ENCODE measurements around the gene TDRD7. TPM values are rescaled to one million over a fixed set of nuclear protein-coding genes. Genes with fewer than 3 reads are reported as not detected.

The TDRD7 gene
- total and polyA plus RNA-seq, 2 of the 8 experiments (the other 6 are each of a cell fraction or from before 2014, with no cell fraction given): 1.2 to 2.3 TPM

GRCh38 chr9:97362777-97363545 lies 48.9 kb upstream of the TDRD7 start:
- Histone ChIP-seq H3K14ac (ENCODE audit: insufficient read length) (no peak overlapping the region), H3K79me1 (ENCODE audit: low read depth, low read length) (no peaks in the 10 kb centered on the region), H2AK5ac (ENCODE audit: low read depth, low read length) (no peak overlapping the region), H3K23me2 (ENCODE audit: low read depth, low read length) (no peaks in the 10 kb centered on the region), H3K18ac (ENCODE audit: extremely low read depth, low read length) (no peak overlapping the region), H2AFZ (ENCODE audit: low read length) (no peak overlapping the region), H2BK5ac (ENCODE audit: low read depth, low read length) (no peak overlapping the region), H3K27me3 (replicated peaks in 1 of 4; ENCODE audit: control insufficient read depth in 3 of 4, extremely low read depth in 1 of 4, insufficient read depth in 3 of 4, low read length in 3 of 4) (0 out of 7 replicates have a peak, but pooled peaks cover 0 to 2% (median 0%) of the 10 kb centered on the region in 4 experiments), H4K20me1 (replicated peaks in 1 of 2; ENCODE audit: control insufficient read depth in 1 of 2, insufficient read depth in 2 of 2, low read length in 2 of 2) (no peaks in the 10 kb centered on the region), H3K36me3 (ENCODE audit: control insufficient read depth in 2 of 4, insufficient read depth in 4 of 4, low read length in 3 of 4) (no peaks in the 10 kb centered on the region; a peak in 1 of 8 replicates), H3K4ac (replicated peaks; ENCODE audit: insufficient read length, low read depth, low read length) (no peak overlapping the region), H3K56ac (replicated peaks; ENCODE audit: insufficient read length, low read depth, low read length) (no peak overlapping the region), H4K8ac (ENCODE audit: extremely low read depth, insufficient read depth, low read length) (no peak overlapping the region), H3K79me2 (ENCODE audit: control insufficient read depth in 1 of 2, insufficient read depth in 2 of 2, low read length in 2 of 2) (no peaks in the 10 kb centered on the region), H3K4me1 (replicated peaks in 1 of 4; ENCODE audit: control insufficient read depth in 3 of 4, insufficient read depth in 4 of 4, low read length in 3 of 4) (peaks cover 0 to 3% (median 0%) of the 10 kb centered on the region in 4 experiments; a peak in 3 of 7 replicates), H3K9me3 (ENCODE audit: insufficient read depth in 2 of 2, low read depth in 1 of 2, low read length in 1 of 2) (no peaks in the 10 kb centered on the region), H2BK15ac (ENCODE audit: low read length) (no peak overlapping the region), H2BK20ac (ENCODE audit: low read length) (no peak overlapping the region), H4K5ac (ENCODE audit: insufficient read length, low read depth, low read length) (no peak overlapping the region), H3K23ac (ENCODE audit: insufficient read length) (no peak overlapping the region), H3K4me3 (ENCODE audit: extremely low read depth in 1 of 4, insufficient read depth in 2 of 4, low read depth in 3 of 4, low read length in 4 of 4) (no peak overlapping the region), H3K4me2 (ENCODE audit: insufficient read depth in 1 of 2, low read depth in 2 of 2, low read length in 2 of 2) (no peak overlapping the region), H3K27ac (ENCODE audit: low read depth, low read length) (no peak overlapping the region), H4K91ac (replicated peaks; ENCODE audit: insufficient read length, low read length) (no peak overlapping the region), H3K9ac (replicated peaks in 1 of 4; ENCODE audit: extremely low read depth in 1 of 4, low read depth in 3 of 4, low read length in 3 of 4) (no peak overlapping the region), H2BK12ac (ENCODE audit: low read depth, low read length) (no peak overlapping the region), H2BK120ac (replicated peaks; ENCODE audit: low read depth, low read length) (no peak overlapping the region)
- ChIA-PET CTCF (ENCODE audit: partially characterized antibody) (interaction anchor here (1.1 to 1.6 kb wide), 3 partner anchors 10 to 15 kb away, joined by 3 to 6 read pairs (median 4); no protein-coding TSS in a partner anchor), POLR2A (ENCODE audit: partially characterized antibody) (interaction anchor here (1.0 to 1.7 kb wide), 2 partner anchors 11 to 150 kb away, joined by 3 to 4 read pairs; no protein-coding TSS in a partner anchor)
- DNase-seq (ENCODE audit: low read depth in 1 of 2, low spot score in 2 of 2) (no peak), FAIRE-seq (no peak)
- WGBS, 2 experiments (ENCODE audit: extremely low coverage in 1 of 2, insufficient coverage in 1 of 2, insufficient read length in 1 of 2, insufficient replicate concordance in 2 of 2, low coverage in 1 of 2, low lambda C conversion rate in 2 of 2, missing lambda C conversion rate in 1 of 2): 91% methylated on average over 5 of the region's 5 CpGs; no CpG with 5 or more reads in 1 of the 2 experiments
- TF ChIP-seq EGR1 (IDR thresholded peaks at IDR 0.05; ENCODE audit: borderline replicate concordance, low read depth, low read length): no peak
- TF ChIP-seq ZNF274 (IDR thresholded peaks at IDR 0.05; ENCODE audit: borderline replicate concordance, extremely low read depth, low read length): no peak
- TF ChIP-seq CBX8 (IDR thresholded peaks at IDR 0.05; ENCODE audit: borderline replicate concordance, low read depth, low read length): no peak
- no peak for TF ChIP-seq JUND (IDR thresholded peaks at IDR 0.05; ENCODE audit: low read length)
- no peak for TF ChIP-seq SIX5 (IDR thresholded peaks at IDR 0.05; ENCODE audit: low read depth, low read length)
- TF ChIP-seq CREB1 (IDR thresholded peaks at IDR 0.05): no peak
- no peak for TF ChIP-seq CTBP2 (IDR thresholded peaks at IDR 0.05; ENCODE audit: borderline replicate concordance, insufficient read depth, insufficient read length, low read length)
- TF ChIP-seq SP4 (IDR thresholded peaks at IDR 0.05; ENCODE audit: low read length): no peak
- no peak for TF ChIP-seq YY1 (IDR thresholded peaks at IDR 0.05; ENCODE audit: low read depth, low read length)
- TF ChIP-seq ASH2L (IDR thresholded peaks at IDR 0.05; ENCODE audit: low read length): no peak
- no peak for TF ChIP-seq NRF1 (IDR thresholded peaks at IDR 0.05; ENCODE audit: low read depth, low read length)
- TF ChIP-seq FOSL1 (IDR thresholded peaks at IDR 0.05; ENCODE audit: insufficient read depth, low read depth, low read length): no peak

All from H1 (cell line).